Hepatocyte (in vitro differentiated cells): ENCODE measurements around the gene CHST15.

Source experiments
- EZH2 ChIP-seq: fragments of 200-600 bp; sonication (generic); IDR thresholded peaks from 2 replicates; pipeline ENCODE4 v1.6.1; 2016; ENCODE audit warnings: antibody characterized with exemption, mild to moderate bottlenecking, borderline replicate concordance
- EZH2phosphoT487 ChIP-seq: fragments of 200-600 bp; sonication (generic); IDR thresholded peaks from one replicate; pipeline ENCODE4 v1.6.1; 2018; ENCODE audit warnings: antibody characterized with exemption, mild to moderate bottlenecking, low read depth, moderate library complexity; ENCODE audit not compliant: unreplicated experiment, severe bottlenecking
- TF ChIP-seq, protein P1 (sequence below): fragments of 200-600 bp; sonication (generic); IDR thresholded peaks from 2 replicates; pipeline ENCODE4 v1.5.1; 2016; ENCODE audit warnings: antibody characterized with exemption, mild to moderate bottlenecking; ENCODE audit not compliant: poor library complexity

DNA sequence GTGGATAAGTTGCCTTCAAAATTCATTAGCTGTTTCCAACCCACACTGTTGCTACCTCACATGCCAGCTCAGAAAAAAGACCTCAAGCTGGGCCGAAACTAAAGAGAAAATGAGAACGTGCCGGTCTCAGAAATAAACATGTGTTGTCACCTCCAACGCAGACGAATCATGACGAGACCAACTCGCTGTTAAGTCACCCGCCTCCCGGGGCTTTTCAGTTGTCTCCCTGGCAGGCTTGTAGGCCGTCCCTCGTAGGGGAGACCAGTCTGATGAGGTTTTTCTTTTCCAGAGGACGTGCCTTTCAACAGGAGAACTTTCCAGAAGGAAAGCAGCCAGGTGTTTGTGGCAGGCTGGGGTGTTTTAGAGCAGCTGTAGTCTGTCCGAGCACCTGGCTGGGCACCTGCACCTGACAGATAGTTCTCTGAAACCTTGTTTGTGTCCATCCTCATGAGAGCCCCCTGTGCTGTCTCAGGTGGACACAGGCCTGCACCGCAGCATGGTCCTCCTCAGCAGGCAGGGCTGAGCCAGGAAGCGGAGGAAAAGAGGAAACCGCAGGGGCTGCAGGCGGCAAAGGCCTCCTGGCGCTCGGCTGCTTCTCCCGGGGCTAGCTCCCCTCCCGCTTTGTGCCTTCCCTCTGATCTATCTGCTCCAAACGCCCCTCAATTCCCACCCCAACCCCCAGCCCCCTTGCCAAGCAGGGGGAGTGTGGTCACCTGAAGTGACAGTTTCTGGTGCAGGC is 78.8 kb downstream of the CHST15 start:
- TF ChIP-seq, protein P1, sequence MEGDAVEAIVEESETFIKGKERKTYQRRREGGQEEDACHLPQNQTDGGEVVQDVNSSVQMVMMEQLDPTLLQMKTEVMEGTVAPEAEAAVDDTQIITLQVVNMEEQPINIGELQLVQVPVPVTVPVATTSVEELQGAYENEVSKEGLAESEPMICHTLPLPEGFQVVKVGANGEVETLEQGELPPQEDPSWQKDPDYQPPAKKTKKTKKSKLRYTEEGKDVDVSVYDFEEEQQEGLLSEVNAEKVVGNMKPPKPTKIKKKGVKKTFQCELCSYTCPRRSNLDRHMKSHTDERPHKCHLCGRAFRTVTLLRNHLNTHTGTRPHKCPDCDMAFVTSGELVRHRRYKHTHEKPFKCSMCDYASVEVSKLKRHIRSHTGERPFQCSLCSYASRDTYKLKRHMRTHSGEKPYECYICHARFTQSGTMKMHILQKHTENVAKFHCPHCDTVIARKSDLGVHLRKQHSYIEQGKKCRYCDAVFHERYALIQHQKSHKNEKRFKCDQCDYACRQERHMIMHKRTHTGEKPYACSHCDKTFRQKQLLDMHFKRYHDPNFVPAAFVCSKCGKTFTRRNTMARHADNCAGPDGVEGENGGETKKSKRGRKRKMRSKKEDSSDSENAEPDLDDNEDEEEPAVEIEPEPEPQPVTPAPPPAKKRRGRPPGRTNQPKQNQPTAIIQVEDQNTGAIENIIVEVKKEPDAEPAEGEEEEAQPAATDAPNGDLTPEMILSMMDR: no peak
- TF ChIP-seq EZH2 (no peak), EZH2phosphoT487 (no peak)
